ENCODE measurements around the gene COA1. TPM values are rescaled to one million over a fixed set of nuclear protein-coding genes. Genes with fewer than 3 reads are reported as not detected.
"Not testable (repeated sequence)": the region's sequence is repeated elsewhere in the genome, so short reads cannot be mapped to it uniquely, and the experiment has no call there.

The COA1 gene
- total and polyA plus RNA-seq, 2 donors: 71.5 to 89.2 TPM

- 97% methylated on average over 3 of the region's 3 CpGs for WGBS
- not testable (repeated sequence) for H3K4me1 ChIP-seq (ENCODE audit: control insufficient read depth in 2 of 2, insufficient read depth in 2 of 2, low read length in 2 of 2); H3K9me3 ChIP-seq (ENCODE audit: control insufficient read depth in 2 of 2, insufficient read depth in 1 of 2, low read length in 1 of 2); H3K4me3 ChIP-seq (ENCODE audit: low read length in 2 of 2); H3K27me3 ChIP-seq (ENCODE audit: control insufficient read depth in 2 of 2, insufficient read depth in 1 of 2, low read length in 1 of 2); H3K27ac ChIP-seq (ENCODE audit: low read depth in 1 of 2, low read length in 1 of 2); DNase-seq (ENCODE audit: low read depth in 6 of 9, low spot score in 9 of 9)
- H3K36me3 ChIP-seq (ENCODE audit: control insufficient read depth in 2 of 2, insufficient read depth in 2 of 2, low read length in 1 of 2): peaks cover 11 to 47% of the 10 kb centered on the region in 2 donors
These were observed 101.5 kb downstream of the COA1 start for GRCh38 chr7:43627798-43628197.

DNA sequence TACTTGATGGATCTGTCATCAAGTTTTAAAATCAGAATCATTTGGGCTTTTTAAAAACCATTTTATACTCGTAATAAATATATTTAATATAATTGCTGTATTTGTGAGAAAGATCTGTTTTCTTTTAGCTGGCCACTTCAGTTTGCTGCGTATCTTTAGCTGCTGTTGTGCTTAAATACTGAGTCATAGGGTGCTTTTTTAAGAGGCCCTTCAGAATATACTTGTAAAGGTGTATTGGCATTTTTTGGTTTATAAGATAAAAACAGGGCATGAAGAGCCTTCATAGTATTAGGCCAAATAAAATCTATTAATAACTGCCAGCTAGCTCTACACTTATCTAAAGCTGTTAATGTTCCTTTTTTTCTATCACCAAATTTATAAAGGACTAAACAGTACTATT lies 102.6 kb downstream of the COA1 start:
- Histone ChIP-seq H3K4me1 (ENCODE audit: control insufficient read depth in 2 of 2, insufficient read depth in 2 of 2, low read length in 2 of 2) (peaks cover 0 to 3% of the 10 kb centered on the region in 2 donors), H3K36me3 (ENCODE audit: control insufficient read depth in 2 of 2, insufficient read depth in 2 of 2, low read length in 1 of 2) (peaks cover 3 to 44% of the 10 kb centered on the region in 2 donors), H3K27me3 (ENCODE audit: control insufficient read depth in 2 of 2, insufficient read depth in 1 of 2, low read length in 1 of 2) (no peaks in the 10 kb centered on the region), H3K27ac (ENCODE audit: low read depth in 1 of 2, low read length in 1 of 2) (no peak overlapping the region), H3K9me3 (ENCODE audit: control insufficient read depth in 2 of 2, insufficient read depth in 1 of 2, low read length in 1 of 2) (no peaks in the 10 kb centered on the region), H3K4me3 (ENCODE audit: low read length in 2 of 2) (no peak overlapping the region)
- WGBS: 96% methylated on average over 2 of the region's 2 CpGs
- no peak for DNase-seq (ENCODE audit: low read depth in 6 of 9, low spot score in 9 of 9)

- no peaks in the 10 kb centered on the region for H3K9me3 ChIP-seq (ENCODE audit: control insufficient read depth in 2 of 2, insufficient read depth in 1 of 2, low read length in 1 of 2)
- WGBS: 91% methylated on average over 4 of the region's 4 CpGs
- no peaks in the 10 kb centered on the region for H3K27me3 ChIP-seq (ENCODE audit: control insufficient read depth in 2 of 2, insufficient read depth in 1 of 2, low read length in 1 of 2)
- no peak overlapping the region for H3K27ac ChIP-seq (ENCODE audit: low read depth in 1 of 2, low read length in 1 of 2)
- H3K4me1 ChIP-seq (ENCODE audit: control insufficient read depth in 2 of 2, insufficient read depth in 2 of 2, low read length in 2 of 2): peaks cover 0 to 3% of the 10 kb centered on the region in 2 donors
- peaks cover 3 to 41% of the 10 kb centered on the region in 2 donors for H3K36me3 ChIP-seq (ENCODE audit: control insufficient read depth in 2 of 2, insufficient read depth in 2 of 2, low read length in 1 of 2)
- H3K4me3 ChIP-seq (ENCODE audit: low read length in 2 of 2): no peak overlapping the region
- DNase-seq (ENCODE audit: low read depth in 6 of 9, low spot score in 9 of 9): no peak
These were observed 103.3 kb downstream of the COA1 start for GRCh38 chr7:43625980-43626379.

GRCh38 chr7:43625453-43625852 lies 103.9 kb downstream of the COA1 start:
- Histone ChIP-seq H3K4me3 (ENCODE audit: low read length in 2 of 2) (no peak overlapping the region), H3K27me3 (ENCODE audit: control insufficient read depth in 2 of 2, insufficient read depth in 1 of 2, low read length in 1 of 2) (no peaks in the 10 kb centered on the region), H3K9me3 (ENCODE audit: control insufficient read depth in 2 of 2, insufficient read depth in 1 of 2, low read length in 1 of 2) (no peaks in the 10 kb centered on the region), H3K4me1 (ENCODE audit: control insufficient read depth in 2 of 2, insufficient read depth in 2 of 2, low read length in 2 of 2) (peaks cover 0 to 3% of the 10 kb centered on the region in 2 donors), H3K36me3 (ENCODE audit: control insufficient read depth in 2 of 2, insufficient read depth in 2 of 2, low read length in 1 of 2) (peaks cover 3 to 41% of the 10 kb centered on the region in 2 donors), H3K27ac (ENCODE audit: low read depth in 1 of 2, low read length in 1 of 2) (no peak overlapping the region)
- DNase-seq (ENCODE audit: low read depth in 6 of 9, low spot score in 9 of 9): peak in 4 of 9 donors; percentile 8 to 62 (median 22)

- Histone ChIP-seq H3K36me3 (ENCODE audit: control insufficient read depth in 2 of 2, insufficient read depth in 2 of 2, low read length in 1 of 2) (peaks cover 3 to 48% of the 10 kb centered on the region in 2 donors), H3K27me3 (ENCODE audit: control insufficient read depth in 2 of 2, insufficient read depth in 1 of 2, low read length in 1 of 2) (no peaks in the 10 kb centered on the region), H3K4me1 (ENCODE audit: control insufficient read depth in 2 of 2, insufficient read depth in 2 of 2, low read length in 2 of 2) (peaks cover 0 to 3% of the 10 kb centered on the region in 2 donors), H3K4me3 (ENCODE audit: low read length in 2 of 2) (no peak overlapping the region), H3K27ac (ENCODE audit: low read depth in 1 of 2, low read length in 1 of 2) (no peak overlapping the region), H3K9me3 (ENCODE audit: control insufficient read depth in 2 of 2, insufficient read depth in 1 of 2, low read length in 1 of 2) (no peaks in the 10 kb centered on the region)
- DNase-seq (ENCODE audit: low read depth in 6 of 9, low spot score in 9 of 9): no peak
- 95% methylated on average over 2 of the region's 2 CpGs for WGBS
These were observed 105.2 kb downstream of the COA1 start for GRCh38 chr7:43624156-43624555.

DNA sequence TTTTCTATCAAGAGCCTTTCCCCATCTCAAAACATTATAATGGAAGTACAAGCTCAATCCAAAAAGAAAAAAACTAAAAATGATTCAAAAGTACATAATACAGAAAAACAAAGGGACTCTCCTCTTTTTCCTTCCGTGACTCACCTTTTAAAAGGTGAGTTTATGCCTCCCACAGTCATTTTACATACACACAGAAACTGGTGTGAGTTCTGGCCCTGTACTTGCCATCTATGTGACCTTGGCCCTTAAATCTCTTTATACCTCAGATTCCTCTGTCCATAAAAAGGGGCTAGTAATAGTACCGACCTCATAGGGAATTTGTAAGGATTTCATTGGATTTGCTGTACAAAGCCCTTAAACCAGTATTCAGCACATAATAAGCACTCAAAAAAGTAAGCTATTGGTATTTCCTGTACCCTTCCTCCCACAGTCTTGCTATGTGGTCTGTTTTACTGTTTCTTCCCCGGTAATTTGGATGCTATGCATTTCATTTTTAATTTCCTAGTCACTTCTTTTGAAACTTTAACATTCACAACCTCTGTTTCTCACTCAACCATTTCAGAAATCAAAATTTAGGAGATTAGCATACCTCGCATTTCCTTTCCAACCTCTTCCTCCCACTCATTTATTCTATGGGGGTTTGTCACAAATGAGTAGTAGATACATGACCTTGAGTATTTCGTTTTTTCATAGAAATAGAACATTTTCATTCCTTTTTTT lies 107.4 kb downstream of the COA1 start:
- Histone ChIP-seq H3K9me3 (ENCODE audit: control insufficient read depth in 2 of 2, insufficient read depth in 1 of 2, low read length in 1 of 2) (no peaks in the 10 kb centered on the region), H3K36me3 (ENCODE audit: control insufficient read depth in 2 of 2, insufficient read depth in 2 of 2, low read length in 1 of 2) (peaks cover 7 to 55% of the 10 kb centered on the region in 2 donors), H3K27ac (ENCODE audit: low read depth in 1 of 2, low read length in 1 of 2) (no peak overlapping the region), H3K4me3 (ENCODE audit: low read length in 2 of 2) (no peak overlapping the region), H3K27me3 (ENCODE audit: control insufficient read depth in 2 of 2, insufficient read depth in 1 of 2, low read length in 1 of 2) (no peaks in the 10 kb centered on the region), H3K4me1 (ENCODE audit: control insufficient read depth in 2 of 2, insufficient read depth in 2 of 2, low read length in 2 of 2) (peaks cover 0 to 3% of the 10 kb centered on the region in 2 donors)
- WGBS: 87% methylated on average over 5 of the region's 5 CpGs
- DNase-seq (ENCODE audit: low read depth in 6 of 9, low spot score in 9 of 9): peak in 1 of 9 donors; percentile 16

DNA sequence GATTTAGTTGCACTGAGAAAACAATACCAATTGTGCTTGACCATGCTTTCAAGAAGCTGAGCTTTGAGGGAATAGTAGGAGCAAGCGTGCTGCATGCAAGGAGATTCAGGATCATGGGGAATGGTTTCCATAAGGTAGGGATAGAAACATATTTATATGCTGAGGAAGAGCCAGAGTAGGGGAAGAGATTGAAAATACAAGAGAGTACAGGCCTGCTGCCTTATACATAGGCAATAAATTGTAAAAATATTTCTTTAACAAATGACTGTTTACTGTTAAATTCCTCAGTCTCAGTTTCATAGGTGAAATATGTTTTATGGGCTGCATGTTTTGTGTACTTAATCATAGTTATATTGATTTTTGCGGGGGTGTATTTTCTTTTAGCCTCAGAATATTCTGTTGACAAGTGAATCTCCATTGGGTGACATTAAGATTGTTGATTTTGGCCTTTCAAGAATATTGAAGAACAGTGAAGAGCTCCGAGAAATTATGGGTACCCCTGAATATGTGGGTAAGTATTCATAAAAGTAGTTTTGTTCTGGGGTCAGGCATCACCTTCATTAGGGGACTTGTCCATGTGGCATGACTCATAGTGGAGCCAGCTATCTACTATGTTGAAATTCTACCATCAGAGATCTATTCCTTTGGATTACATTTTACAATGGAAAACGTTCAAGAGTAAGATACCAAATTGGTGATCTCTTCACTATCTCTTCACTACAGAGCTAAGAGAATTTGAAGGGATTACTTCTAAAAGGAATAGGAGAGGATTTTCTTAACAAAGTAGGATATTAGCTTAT lies 109.9 kb downstream of the COA1 start:
- DNase-seq (ENCODE audit: low read depth in 6 of 9, low spot score in 9 of 9): no peak
- Histone ChIP-seq H3K4me3 (ENCODE audit: low read length in 2 of 2) (no peak overlapping the region), H3K27me3 (ENCODE audit: control insufficient read depth in 2 of 2, insufficient read depth in 1 of 2, low read length in 1 of 2) (no peaks in the 10 kb centered on the region), H3K4me1 (ENCODE audit: control insufficient read depth in 2 of 2, insufficient read depth in 2 of 2, low read length in 2 of 2) (no peaks in the 10 kb centered on the region), H3K36me3 (ENCODE audit: control insufficient read depth in 2 of 2, insufficient read depth in 2 of 2, low read length in 1 of 2) (peaks cover 6 to 40% of the 10 kb centered on the region in 2 donors), H3K9me3 (ENCODE audit: control insufficient read depth in 2 of 2, insufficient read depth in 1 of 2, low read length in 1 of 2) (no peaks in the 10 kb centered on the region), H3K27ac (ENCODE audit: low read depth in 1 of 2, low read length in 1 of 2) (no peak overlapping the region)
- 97% methylated on average over 4 of the region's 4 CpGs for WGBS

- WGBS: 90% methylated on average over 4 of the region's 4 CpGs
- Histone ChIP-seq H3K27ac (ENCODE audit: low read depth in 1 of 2, low read length in 1 of 2) (no peak overlapping the region), H3K4me3 (ENCODE audit: low read length in 2 of 2) (no peak overlapping the region), H3K4me1 (ENCODE audit: control insufficient read depth in 2 of 2, insufficient read depth in 2 of 2, low read length in 2 of 2) (no peaks in the 10 kb centered on the region), H3K27me3 (ENCODE audit: control insufficient read depth in 2 of 2, insufficient read depth in 1 of 2, low read length in 1 of 2) (no peaks in the 10 kb centered on the region), H3K9me3 (ENCODE audit: control insufficient read depth in 2 of 2, insufficient read depth in 1 of 2, low read length in 1 of 2) (no peaks in the 10 kb centered on the region), H3K36me3 (ENCODE audit: control insufficient read depth in 2 of 2, insufficient read depth in 2 of 2, low read length in 1 of 2) (peaks cover 4 to 38% of the 10 kb centered on the region in 2 donors)
- no peak for DNase-seq (ENCODE audit: low read depth in 6 of 9, low spot score in 9 of 9)
These were observed 111.2 kb downstream of the COA1 start for GRCh38 chr7:43618073-43618472.

DNA sequence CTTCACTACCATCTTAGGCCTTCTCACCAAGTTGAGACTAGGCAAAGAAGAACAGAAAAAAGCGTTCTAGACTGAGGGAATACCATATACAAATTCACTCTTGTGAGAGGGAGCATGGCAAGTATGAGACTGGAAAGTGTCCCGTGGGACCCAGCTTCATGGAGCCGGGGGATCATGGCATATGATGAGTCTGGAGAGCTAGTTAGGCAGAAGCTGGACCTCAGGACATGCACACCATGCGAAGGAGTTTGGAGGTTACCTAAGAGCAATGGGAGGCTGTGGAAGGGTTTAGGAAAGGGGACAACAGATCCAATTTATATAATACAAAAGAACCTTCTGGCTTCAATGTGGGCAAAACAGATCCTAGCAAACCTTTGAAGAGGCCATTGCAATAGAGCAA lies 112.3 kb downstream of the COA1 start:
- WGBS: 98% methylated on average over 4 of the region's 4 CpGs
- no peaks in the 10 kb centered on the region for H3K4me1 ChIP-seq (ENCODE audit: control insufficient read depth in 2 of 2, insufficient read depth in 2 of 2, low read length in 2 of 2)
- H3K27me3 ChIP-seq (ENCODE audit: control insufficient read depth in 2 of 2, insufficient read depth in 1 of 2, low read length in 1 of 2): no peaks in the 10 kb centered on the region
- H3K27ac ChIP-seq (ENCODE audit: low read depth in 1 of 2, low read length in 1 of 2): no peak overlapping the region
- H3K9me3 ChIP-seq (ENCODE audit: control insufficient read depth in 2 of 2, insufficient read depth in 1 of 2, low read length in 1 of 2): no peaks in the 10 kb centered on the region
- no peak overlapping the region for H3K4me3 ChIP-seq (ENCODE audit: low read length in 2 of 2)
- H3K36me3 ChIP-seq (ENCODE audit: control insufficient read depth in 2 of 2, insufficient read depth in 2 of 2, low read length in 1 of 2): peaks cover 6 to 40% of the 10 kb centered on the region in 2 donors
- DNase-seq (ENCODE audit: low read depth in 6 of 9, low spot score in 9 of 9): no peak

Data from thymus (tissue), 11 donors.